Measurements from ENCODE around the gene OVCH1. TPM values are rescaled to one million over a fixed set of nuclear protein-coding genes. Genes with fewer than 3 reads are reported as not detected.

OVCH1 gene
- polyA plus RNA-seq, 2 donors: 0.01 to 0.02 TPM

GRCh38 chr12:29505122-29505521 lies 7.6 kb upstream of the OVCH1 start:
- no peaks in the 10 kb centered on the region for H3K4me1 ChIP-seq (ENCODE audit: control insufficient read depth in 2 of 2, insufficient read depth in 2 of 2, low read length in 1 of 2)
- no peak overlapping the region for H3K4me3 ChIP-seq (ENCODE audit: low read depth in 1 of 2, low read length in 2 of 2)
- no peaks in the 10 kb centered on the region for H3K27me3 ChIP-seq (ENCODE audit: control insufficient read depth in 1 of 2, insufficient read depth in 2 of 2, low read length in 2 of 2)
- no peak overlapping the region for H3K27ac ChIP-seq (ENCODE audit: low read depth in 2 of 2, low read length in 1 of 2)
- H3K9me3 ChIP-seq (ENCODE audit: control insufficient read depth in 2 of 2, insufficient read depth in 1 of 2, low read depth in 1 of 2, low read length in 1 of 2): no peaks in the 10 kb centered on the region
- WGBS, 2 donors: 77 to 89% methylated on average over 3 of the region's 3 CpGs
- peaks cover 0 to 5% of the 10 kb centered on the region in 2 donors for H3K36me3 ChIP-seq (ENCODE audit: control insufficient read depth in 2 of 2, insufficient read depth in 2 of 2, low read length in 1 of 2)

- no peaks in the 10 kb centered on the region for H3K27me3 ChIP-seq (ENCODE audit: control insufficient read depth in 1 of 2, insufficient read depth in 2 of 2, low read length in 2 of 2)
- no peak overlapping the region for H3K4me3 ChIP-seq (ENCODE audit: low read depth in 1 of 2, low read length in 2 of 2)
- no peaks in the 10 kb centered on the region for H3K4me1 ChIP-seq (ENCODE audit: control insufficient read depth in 2 of 2, insufficient read depth in 2 of 2, low read length in 1 of 2)
- no peak overlapping the region for H3K27ac ChIP-seq (ENCODE audit: low read depth in 2 of 2, low read length in 1 of 2)
- peaks cover 0 to 4% of the 10 kb centered on the region in 2 donors for H3K36me3 ChIP-seq (ENCODE audit: control insufficient read depth in 2 of 2, insufficient read depth in 2 of 2, low read length in 1 of 2)
- no peaks in the 10 kb centered on the region for H3K9me3 ChIP-seq (ENCODE audit: control insufficient read depth in 2 of 2, insufficient read depth in 1 of 2, low read depth in 1 of 2, low read length in 1 of 2)
Measured at GRCh38 chr12:29503283-29503682, 5.8 kb upstream of the OVCH1 start.

- Histone ChIP-seq H3K4me1 (ENCODE audit: control insufficient read depth in 2 of 2, insufficient read depth in 2 of 2, low read length in 1 of 2) (no peaks in the 10 kb centered on the region), H3K9me3 (ENCODE audit: control insufficient read depth in 2 of 2, insufficient read depth in 1 of 2, low read depth in 1 of 2, low read length in 1 of 2) (no peaks in the 10 kb centered on the region), H3K4me3 (ENCODE audit: low read depth in 1 of 2, low read length in 2 of 2) (no peak overlapping the region), H3K27ac (ENCODE audit: low read depth in 2 of 2, low read length in 1 of 2) (no peak overlapping the region), H3K27me3 (ENCODE audit: control insufficient read depth in 1 of 2, insufficient read depth in 2 of 2, low read length in 2 of 2) (no peaks in the 10 kb centered on the region), H3K36me3 (ENCODE audit: control insufficient read depth in 2 of 2, insufficient read depth in 2 of 2, low read length in 1 of 2) (no peaks in the 10 kb centered on the region)
- WGBS, 2 donors: 85 to 88% methylated on average over 3 of the region's 3 CpGs
Measured at GRCh38 chr12:29499235-29499634, 1.7 kb upstream of the OVCH1 start.

GRCh38 chr12:29492891-29493290 lies 4.6 kb downstream of the OVCH1 start:
- H3K9me3 ChIP-seq (ENCODE audit: control insufficient read depth in 2 of 2, insufficient read depth in 1 of 2, low read depth in 1 of 2, low read length in 1 of 2): no peaks in the 10 kb centered on the region
- WGBS, 2 donors: 83 to 89% methylated on average over 6 of the region's 6 CpGs
- H3K27ac ChIP-seq (ENCODE audit: low read depth in 2 of 2, low read length in 1 of 2): no peak overlapping the region
- no peaks in the 10 kb centered on the region for H3K4me1 ChIP-seq (ENCODE audit: control insufficient read depth in 2 of 2, insufficient read depth in 2 of 2, low read length in 1 of 2)
- no peaks in the 10 kb centered on the region for H3K36me3 ChIP-seq (ENCODE audit: control insufficient read depth in 2 of 2, insufficient read depth in 2 of 2, low read length in 1 of 2)
- H3K27me3 ChIP-seq (ENCODE audit: control insufficient read depth in 1 of 2, insufficient read depth in 2 of 2, low read length in 2 of 2): no peaks in the 10 kb centered on the region
- no peak overlapping the region for H3K4me3 ChIP-seq (ENCODE audit: low read depth in 1 of 2, low read length in 2 of 2)

GRCh38 chr12:29486972-29487371 lies 10.5 kb downstream of the OVCH1 start:
- Histone ChIP-seq H3K4me1 (ENCODE audit: control insufficient read depth in 2 of 2, insufficient read depth in 2 of 2, low read length in 1 of 2) (no peaks in the 10 kb centered on the region), H3K9me3 (ENCODE audit: control insufficient read depth in 2 of 2, insufficient read depth in 1 of 2, low read depth in 1 of 2, low read length in 1 of 2) (no peaks in the 10 kb centered on the region), H3K27ac (ENCODE audit: low read depth in 2 of 2, low read length in 1 of 2) (no peak overlapping the region), H3K36me3 (ENCODE audit: control insufficient read depth in 2 of 2, insufficient read depth in 2 of 2, low read length in 1 of 2) (no peaks in the 10 kb centered on the region), H3K27me3 (ENCODE audit: control insufficient read depth in 1 of 2, insufficient read depth in 2 of 2, low read length in 2 of 2) (no peaks in the 10 kb centered on the region), H3K4me3 (ENCODE audit: low read depth in 1 of 2, low read length in 2 of 2) (no peak overlapping the region)
- 66 to 74% methylated on average over 2 of the region's 2 CpGs for WGBS, 2 donors

- no peaks in the 10 kb centered on the region for H3K9me3 ChIP-seq (ENCODE audit: control insufficient read depth in 2 of 2, insufficient read depth in 1 of 2, low read depth in 1 of 2, low read length in 1 of 2)
- H3K4me3 ChIP-seq (ENCODE audit: low read depth in 1 of 2, low read length in 2 of 2): no peak overlapping the region
- no peaks in the 10 kb centered on the region for H3K27me3 ChIP-seq (ENCODE audit: control insufficient read depth in 1 of 2, insufficient read depth in 2 of 2, low read length in 2 of 2)
- WGBS, 2 donors: 75 to 77% methylated on average over 4 of the region's 4 CpGs
- no peaks in the 10 kb centered on the region for H3K36me3 ChIP-seq (ENCODE audit: control insufficient read depth in 2 of 2, insufficient read depth in 2 of 2, low read length in 1 of 2)
- H3K4me1 ChIP-seq (ENCODE audit: control insufficient read depth in 2 of 2, insufficient read depth in 2 of 2, low read length in 1 of 2): no peaks in the 10 kb centered on the region
- H3K27ac ChIP-seq (ENCODE audit: low read depth in 2 of 2, low read length in 1 of 2): no peak overlapping the region
Measured at GRCh38 chr12:29463198-29463597, 34.3 kb downstream of the OVCH1 start.

- H3K4me1 ChIP-seq (ENCODE audit: control insufficient read depth in 2 of 2, insufficient read depth in 2 of 2, low read length in 1 of 2): no peaks in the 10 kb centered on the region
- H3K27ac ChIP-seq (ENCODE audit: low read depth in 2 of 2, low read length in 1 of 2): no peak overlapping the region
- no peaks in the 10 kb centered on the region for H3K27me3 ChIP-seq (ENCODE audit: control insufficient read depth in 1 of 2, insufficient read depth in 2 of 2, low read length in 2 of 2)
- WGBS, 2 donors: 90% methylated on average over 2 of the region's 2 CpGs
- H3K9me3 ChIP-seq (ENCODE audit: control insufficient read depth in 2 of 2, insufficient read depth in 1 of 2, low read depth in 1 of 2, low read length in 1 of 2): no peaks in the 10 kb centered on the region
- H3K36me3 ChIP-seq (ENCODE audit: control insufficient read depth in 2 of 2, insufficient read depth in 2 of 2, low read length in 1 of 2): no peaks in the 10 kb centered on the region
- H3K4me3 ChIP-seq (ENCODE audit: low read depth in 1 of 2, low read length in 2 of 2): no peak overlapping the region
Measured at GRCh38 chr12:29460082-29460481, 37.4 kb downstream of the OVCH1 start.

GRCh38 chr12:29455087-29455486 lies 42.4 kb downstream of the OVCH1 start:
- 43 to 47% methylated on average over 1 of the region's 1 CpG for WGBS, 2 donors

GRCh38 chr12:29451888-29452287 lies 45.6 kb downstream of the OVCH1 start:
- Histone ChIP-seq H3K4me1 (ENCODE audit: control insufficient read depth in 2 of 2, insufficient read depth in 2 of 2, low read length in 1 of 2) (no peaks in the 10 kb centered on the region), H3K27ac (ENCODE audit: low read depth in 2 of 2, low read length in 1 of 2) (no peak overlapping the region), H3K4me3 (ENCODE audit: low read depth in 1 of 2, low read length in 2 of 2) (no peak overlapping the region), H3K9me3 (ENCODE audit: control insufficient read depth in 2 of 2, insufficient read depth in 1 of 2, low read depth in 1 of 2, low read length in 1 of 2) (no peaks in the 10 kb centered on the region), H3K27me3 (ENCODE audit: control insufficient read depth in 1 of 2, insufficient read depth in 2 of 2, low read length in 2 of 2) (no peaks in the 10 kb centered on the region), H3K36me3 (ENCODE audit: control insufficient read depth in 2 of 2, insufficient read depth in 2 of 2, low read length in 1 of 2) (no peaks in the 10 kb centered on the region)
- WGBS, 2 donors: 87 to 95% methylated on average over 2 of the region's 2 CpGs

More at GRCh38 chr12:29455087-29455486, 42.4 kb downstream of the OVCH1 start:
- no peak overlapping the region for H3K27ac ChIP-seq (ENCODE audit: low read depth in 2 of 2, low read length in 1 of 2)
- no peaks in the 10 kb centered on the region for H3K36me3 ChIP-seq (ENCODE audit: control insufficient read depth in 2 of 2, insufficient read depth in 2 of 2, low read length in 1 of 2)
- H3K27me3 ChIP-seq (ENCODE audit: control insufficient read depth in 1 of 2, insufficient read depth in 2 of 2, low read length in 2 of 2): no peaks in the 10 kb centered on the region
- H3K9me3 ChIP-seq (ENCODE audit: control insufficient read depth in 2 of 2, insufficient read depth in 1 of 2, low read depth in 1 of 2, low read length in 1 of 2): no peaks in the 10 kb centered on the region
- H3K4me1 ChIP-seq (ENCODE audit: control insufficient read depth in 2 of 2, insufficient read depth in 2 of 2, low read length in 1 of 2): no peaks in the 10 kb centered on the region
- no peak overlapping the region for H3K4me3 ChIP-seq (ENCODE audit: low read depth in 1 of 2, low read length in 2 of 2)

GRCh38 chr12:29448157-29448556 lies 49.3 kb downstream of the OVCH1 start:
- Histone ChIP-seq H3K4me3 (ENCODE audit: low read depth in 1 of 2, low read length in 2 of 2) (no peak overlapping the region), H3K27me3 (ENCODE audit: control insufficient read depth in 1 of 2, insufficient read depth in 2 of 2, low read length in 2 of 2) (no peaks in the 10 kb centered on the region), H3K4me1 (ENCODE audit: control insufficient read depth in 2 of 2, insufficient read depth in 2 of 2, low read length in 1 of 2) (no peaks in the 10 kb centered on the region), H3K27ac (ENCODE audit: low read depth in 2 of 2, low read length in 1 of 2) (no peak overlapping the region), H3K9me3 (ENCODE audit: control insufficient read depth in 2 of 2, insufficient read depth in 1 of 2, low read depth in 1 of 2, low read length in 1 of 2) (no peaks in the 10 kb centered on the region), H3K36me3 (ENCODE audit: control insufficient read depth in 2 of 2, insufficient read depth in 2 of 2, low read length in 1 of 2) (no peaks in the 10 kb centered on the region)
- 65 to 75% methylated on average over 4 of the region's 4 CpGs for WGBS, 2 donors

Data from esophagus (tissue), 2 donors.